BJ (cell line): ENCODE data around the gene PPP1R3F. TPM values are rescaled to one million over a fixed set of nuclear protein-coding genes. Genes with fewer than 3 reads are reported as not detected.

Experiments
- CTCF ChIA-PET: fragments of 350-600 bp; formaldehyde crosslinking; extraction: SDS; loops from one replicate; lab custom pipeline; 2021; ENCODE audit warnings: antibody characterized with exemption, inconsistent platforms; lab: Yijun Ruan, JAX
- POLR2A ChIA-PET: fragments of 300-600 bp; sonication (Branson Sonifier 250); formaldehyde crosslinking; extraction: SDS; loops from one replicate; lab custom pipeline; 2021; ENCODE audit warnings: antibody characterized with exemption; lab: Charles Lee
- DNase-seq: peaks from one replicate; pipeline ENCODE4 v3.0.0-alpha.2; 2011; ENCODE audit warnings: low read depth
- H3K27me3 ChIP-seq: 2 replicates; pipeline ENCODE4 v1.6.0; 2011; ENCODE audit warnings: low read length; ENCODE audit not compliant: control insufficient read depth, insufficient read depth
- H3K36me3 ChIP-seq: 2 replicates; pipeline ENCODE4 v1.5.1; 2011; ENCODE audit warnings: low read length; ENCODE audit not compliant: control insufficient read depth, insufficient read depth
- H3K4me3 ChIP-seq: 2 replicates; pipeline ENCODE4 v1.5.1; 2011; ENCODE audit warnings: low read depth, mild to moderate bottlenecking, control low read depth, low read length
- CTCF ChIP-seq: IDR thresholded peaks from 2 replicates; pipeline ENCODE4 v1.5.1; 2011; ENCODE audit warnings: low read depth, mild to moderate bottlenecking, control low read depth, inconsistent platforms, low read length, moderate library complexity; ENCODE audit not compliant: insufficient read depth
- polyA minus RNA-seq: library from RNA; depleted of rRNA, polyadenylated mRNA; stranded (reverse); fragments of >200 nt; gene quantifications from 2 replicates; pipeline ENCODE4 v1.2.3, GENCODE V29; 2011; rRNA and poly(A)+ RNA removed
- polyA plus RNA-seq: library from polyadenylated mRNA; depleted of rRNA; stranded (reverse); fragments of >200 nt; gene quantifications from 2 replicates; pipeline ENCODE4 v1.2.3, GENCODE V29; 2011; rRNA removed

Gene PPP1R3F
- polyA plus RNA-seq, result 2.5 and 3.5 TPM in 2 replicates
- 0.51 and 2.6 TPM in 2 replicates for polyA minus RNA-seq

- no peaks in the 10 kb centered on the region for H3K27me3 ChIP-seq
- DNase-seq, result no peak
- no peaks in the 10 kb centered on the region for H3K36me3 ChIP-seq
- TF ChIP-seq CTCF, result no peak
- POLR2A ChIA-PET, result interaction anchor here (1.1 kb wide), 1 partner anchor 79 kb away, joined by 4 read pairs; no protein-coding TSS in a partner anchor
- CTCF ChIA-PET, result no interaction called here
- H3K4me3 ChIP-seq, result peak within 1 kb of the TSS; percentile 67
Observed at GRCh38 chrX:49269767-49270248, at the start of gene PPP1R3F. PPP1R3F (plus strand) TSS chrX:49269793; CDS start chrX:49269870, 77 bp downstream.

GRCh38 chrX:49220100-49220499 is 49.5 kb upstream of the PPP1R3F start:
- H3K36me3 ChIP-seq, result no peaks in the 10 kb centered on the region
- no peak for DNase-seq
- ChIA-PET POLR2A (no interaction called here), CTCF (interaction anchor here (1.1 kb wide), 1 partner anchor 28 kb away, joined by 4 read pairs; no protein-coding TSS in a partner anchor)
- no peaks in the 10 kb centered on the region for H3K27me3 ChIP-seq
- TF ChIP-seq CTCF, result no peak
- no peak overlapping the region for H3K4me3 ChIP-seq

GRCh38 chrX:49221868-49222267 is 47.7 kb upstream of the PPP1R3F start:
- H3K27me3 ChIP-seq, result no peaks in the 10 kb centered on the region
- TF ChIP-seq CTCF, result no peak
- POLR2A ChIA-PET, result no interaction called here
- H3K36me3 ChIP-seq, result no peaks in the 10 kb centered on the region
- CTCF ChIA-PET, result no interaction called here
- H3K4me3 ChIP-seq, result no peak overlapping the region
- DNase-seq, result no peak

- CTCF ChIA-PET, result interaction anchor here (0.7 kb wide), 1 partner anchor 1515 kb away, joined by 3 read pairs; no protein-coding TSS in a partner anchor
- Histone ChIP-seq H3K27me3 (no peaks in the 10 kb centered on the region), H3K36me3 (no peaks in the 10 kb centered on the region), H3K4me3 (no peak overlapping the region)
- TF ChIP-seq CTCF, result no peak
- DNase-seq, result no peak
- POLR2A ChIA-PET, result no interaction called here
Observed at GRCh38 chrX:49225858-49226257, 43.7 kb upstream of the PPP1R3F start.

- no peak overlapping the region for H3K4me3 ChIP-seq
- CTCF ChIA-PET, result no interaction called here
- POLR2A ChIA-PET, result no interaction called here
- H3K27me3 ChIP-seq, result no peaks in the 10 kb centered on the region
- no peaks in the 10 kb centered on the region for H3K36me3 ChIP-seq
- TF ChIP-seq CTCF, result no peak
- no peak for DNase-seq
Observed at GRCh38 chrX:49226946-49227345, 42.6 kb upstream of the PPP1R3F start.
